SK-N-SH (cell line): ENCODE measurements around the gene SYPL2. TPM values are rescaled to one million over a fixed set of nuclear protein-coding genes. Genes with fewer than 3 reads are reported as not detected.
A peak's percentile ranks its signal among the peaks of the same experiment; 100 is the strongest.

ENCODE experiments used
- CTCF ChIA-PET: fragments of 300-600, 350-600 bp; formaldehyde crosslinking; extraction: SDS; loops from one replicate; lab custom pipeline; 2021; lab: Yijun Ruan, JAX
- POLR2A ChIA-PET: fragments of 350-600 bp; sonication (Branson Sonifier 250); formaldehyde crosslinking; extraction: SDS; loops from one replicate; lab custom pipeline; 2020; ENCODE audit warnings: antibody characterized with exemption, inconsistent platforms; lab: Yijun Ruan, JAX
- DNase-seq: peaks from one replicate; pipeline ENCODE4 v3.0.0; 2012
- H2AFZ ChIP-seq: fragments of 200-600 bp; sonication (generic); 2 replicates; pipeline ENCODE4 v1.8.1; 2016; ENCODE audit warnings: antibody characterized with exemption, mild to moderate bottlenecking, low read depth
- H3F3A ChIP-seq: fragments of 200-600 bp; sonication (generic); replicated peaks from 2 replicates; pipeline ENCODE3; 2016; ENCODE audit warnings: antibody characterized with exemption, mild to moderate bottlenecking; ENCODE audit not compliant: insufficient read depth
- H3K27ac ChIP-seq, 2 experiments: fragments of 200-500 bp in 1 of 2; fragments of 200-600 bp in 1 of 2; sonication (Bioruptor generic) in 1 of 2; sonication (generic), shearing (Covaris generic) in 1 of 2; 2 replicates each; pipeline versions ENCODE4 v1.5.1 to v1.6.1; 2014 to 2016; ENCODE audit warnings: low read depth in 2 of 2, inconsistent platforms in 1 of 2, low read length in 1 of 2, mild to moderate bottlenecking in 1 of 2, mixed read lengths in 1 of 2
- H3K27me3 ChIP-seq: fragments of 200-600 bp; sonication (generic), shearing (Covaris generic); 2 replicates; pipeline ENCODE4 v1.6.1; 2016; ENCODE audit warnings: mixed run types; ENCODE audit not compliant: insufficient read depth
- H3K36me3 ChIP-seq, 2 experiments: fragments of 200-500 bp in 1 of 2; fragments of 200-600 bp in 1 of 2; sonication (Bioruptor generic) in 1 of 2; sonication (generic) in 1 of 2; replicated peaks in 1 of 2; 2 replicates each; pipeline versions ENCODE3 to v1.5.1; 2014 to 2016; ENCODE audit warnings: low read length in 1 of 2, mild to moderate bottlenecking in 1 of 2; ENCODE audit not compliant: insufficient read depth in 2 of 2, control insufficient read depth in 1 of 2
- H3K4me1 ChIP-seq, 2 experiments: fragments of 200-500 bp in 1 of 2; fragments of 200-600 bp in 1 of 2; sonication (Bioruptor generic) in 1 of 2; sonication (generic), shearing (Covaris generic) in 1 of 2; 2 replicates each; pipeline versions ENCODE4 v1.5.1 to v1.6.1; 2014 to 2016; ENCODE audit warnings: low read depth in 1 of 2, low read length in 1 of 2, mixed run types in 1 of 2; ENCODE audit not compliant: insufficient read depth in 2 of 2, control insufficient read depth in 1 of 2
- H3K4me2 ChIP-seq: fragments of 200-600 bp; sonication (generic), shearing (Covaris generic); 2 replicates; pipeline ENCODE4 v1.6.1; 2017; ENCODE audit warnings: mixed run types
- H3K4me3 ChIP-seq, 2 experiments: fragments of 200-500 bp in 1 of 2; fragments of 200-600 bp in 1 of 2; sonication (Bioruptor generic) in 1 of 2; sonication (generic), shearing (Covaris generic) in 1 of 2; 2 replicates each; pipeline versions ENCODE4 v1.5.1 to v1.8.1; 2014 to 2016; ENCODE audit warnings: low read depth in 2 of 2, inconsistent platforms in 1 of 2, low read length in 1 of 2, mild to moderate bottlenecking in 1 of 2, mixed read lengths in 1 of 2, moderate library complexity in 1 of 2
- H3K79me2 ChIP-seq: fragments of 200-600 bp; sonication (generic); 2 replicates; pipeline ENCODE4 v1.8.1; 2017; ENCODE audit warnings: mild to moderate bottlenecking; ENCODE audit not compliant: insufficient read depth
- H3K9ac ChIP-seq: fragments of 200-600 bp; sonication (generic); 2 replicates; pipeline ENCODE4 v1.6.1; 2017; ENCODE audit warnings: mixed run types
- H3K9me2 ChIP-seq: fragments of 200-600 bp; sonication (generic); 2 replicates; pipeline ENCODE4 v1.6.1; 2017; ENCODE audit warnings: mixed run types
- H3K9me3 ChIP-seq: fragments of 200-600 bp; sonication (generic); 2 replicates; pipeline ENCODE4 v1.6.1; 2017; ENCODE audit warnings: mixed run types, mild to moderate bottlenecking, moderate library complexity
- H4K20me1 ChIP-seq: fragments of 200-600 bp; sonication (generic); 2 replicates; pipeline ENCODE4 v1.6.1; 2017; ENCODE audit warnings: mild to moderate bottlenecking, mixed run types; ENCODE audit not compliant: insufficient read depth
- EP300 ChIP-seq, 2 experiments: IDR thresholded peaks; 2 replicates each; pipeline versions ENCODE4 v1.4.0 to v1.6.1; 2012; ENCODE audit warnings: borderline replicate concordance in 1 of 2, low read depth in 1 of 2, low read length in 1 of 2
- MXI1 ChIP-seq: IDR thresholded peaks from 2 replicates; pipeline ENCODE4 v1.6.1; 2012; ENCODE audit warnings: mild to moderate bottlenecking, low read depth, low read length, improper control_type of control experiment
- NRF1 ChIP-seq: IDR thresholded peaks from 2 replicates; pipeline ENCODE4 v1.6.1; 2012; ENCODE audit warnings: low read depth, mild to moderate bottlenecking, low read length
- RAD21 ChIP-seq: IDR thresholded peaks from 2 replicates; pipeline ENCODE4 v1.6.1; 2012; ENCODE audit warnings: mild to moderate bottlenecking, low read length
- WGBS: methylation state at CpG from one replicate; pipeline ENCODE4 v1.1.6; 2017; ENCODE audit warnings: low lambda C conversion rate; 5-methylcytosine and 5-hydroxymethylcytosine counted together
- polyA plus RNA-seq, 3 experiments: library from polyadenylated mRNA; depleted of rRNA; stranded (reverse); fragments of >200 nt; gene quantifications; 2 replicates each; pipeline ENCODE4 v1.2.3, GENCODE V29; 2012
- TF ChIP-seq, protein P1 (sequence below): IDR thresholded peaks from 2 replicates; pipeline ENCODE4 v1.4.0; 2012; ENCODE audit warnings: low read depth
- TF ChIP-seq, protein P2 (sequence below): fragments of 150-350 bp; IDR thresholded peaks from 2 replicates; pipeline ENCODE4 v1.6.1; 2017; ENCODE audit warnings: antibody characterized with exemption, low read length, low read depth, borderline replicate concordance

SYPL2 gene
- polyA plus RNA-seq, 1 of the 3 experiments (the other 2 are of a cell fraction): 0.03 TPM

DNA sequence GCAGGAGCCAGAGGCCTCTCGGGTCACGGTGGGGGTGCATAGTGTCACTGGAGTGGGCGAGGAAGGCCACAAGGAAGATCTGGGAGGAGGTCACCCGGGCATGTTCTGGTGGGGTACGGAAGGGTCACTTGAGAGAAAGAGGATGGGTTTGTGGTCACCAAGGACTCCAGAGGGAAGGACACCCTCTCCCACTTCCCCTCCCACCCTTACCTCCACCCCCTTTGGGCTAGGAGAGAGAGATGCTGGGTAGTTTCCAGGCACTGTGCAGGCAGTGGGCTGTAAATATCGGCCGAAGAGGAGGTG is 42.5 kb downstream of the SYPL2 start:
- 96% methylated on average over 6 of the region's 7 CpGs for WGBS
- H3K9ac ChIP-seq: no peak overlapping the region

DNA sequence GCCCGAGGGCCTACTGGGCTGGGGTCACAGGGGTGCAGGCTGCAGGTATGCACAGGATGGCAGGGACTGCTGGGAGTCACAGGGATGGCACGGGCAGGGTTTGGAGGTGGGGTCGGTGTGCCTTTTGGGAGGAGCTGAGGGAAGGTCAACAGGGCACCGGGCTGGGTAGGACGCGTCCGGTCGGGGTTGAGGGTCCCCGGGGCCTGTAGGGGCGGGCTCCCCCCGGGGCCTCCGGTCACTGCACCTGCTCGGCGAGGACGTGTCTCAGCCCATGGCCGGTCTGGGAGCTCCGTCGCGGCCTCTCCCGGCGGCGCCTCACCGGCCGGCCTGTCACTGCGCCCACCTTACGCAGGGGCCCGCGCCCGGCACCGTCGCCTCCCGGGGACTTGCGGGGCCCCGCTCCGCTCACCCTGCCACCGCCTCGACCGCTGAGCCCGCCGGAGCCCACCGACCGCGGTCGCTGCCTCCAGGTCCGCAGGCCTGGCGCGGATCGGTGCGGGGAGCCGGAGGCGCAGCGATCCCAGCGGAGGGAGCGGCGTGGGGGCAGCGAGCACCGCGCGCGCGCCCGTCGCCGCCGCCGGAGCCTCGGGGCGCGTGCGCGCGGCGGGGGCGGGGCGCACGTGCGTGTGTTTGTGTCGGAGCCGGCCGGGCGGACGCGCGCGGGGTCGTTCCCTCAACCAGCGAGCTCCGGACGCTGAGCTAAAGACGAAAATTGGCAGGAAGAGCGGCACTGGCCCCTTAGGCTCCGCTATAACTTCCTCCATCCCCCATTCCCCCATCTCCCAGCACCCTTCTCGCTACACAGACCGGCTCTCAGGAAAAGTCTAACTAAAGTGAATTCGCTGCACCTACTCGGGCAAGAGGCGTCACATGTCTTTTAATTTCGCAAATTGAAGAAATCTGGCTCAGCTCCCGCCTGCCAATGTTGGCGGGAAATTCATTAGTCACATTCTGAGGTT is 43.1 kb downstream of the SYPL2 start, which contains the start of gene AMIGO1:
AMIGO1 (minus strand) TSS at position 552 of the 959 bp plus-strand sequence. CDS start 815 bp downstream, outside the sequence.
- peak within 1 kb of the TSS; percentile 92 for H2AFZ ChIP-seq
- DNase-seq: peak; percentile 94
- H3K27me3 ChIP-seq: no peaks in the 10 kb centered on the region; the same call in 1 of the 2 replicates
- peak within 1 kb of the TSS; percentile 69 to 71 for H3K4me3 ChIP-seq
- POLR2A ChIA-PET: interaction anchor here (1.0 to 1.4 kb wide), 3 partner anchors 10 to 26 kb away, joined by 3 read pairs; partner anchors contain the start of gene ATXN7L2
- CTCF ChIA-PET: interaction anchor here (0.6 to 40.2 kb wide), 6 partner anchors 10 to 475 kb away, joined by 3 to 1710 read pairs (median 40); partner anchors contain the start of genes AHCYL1, ATXN7L2, CYB561D1 and GPR61
- WGBS: 1% methylated on average over 32 of the region's 100 CpGs
- H3K27ac ChIP-seq: no peak within 1 kb of the TSS
- no peaks in the 10 kb centered on the region for H4K20me1 ChIP-seq
- no peaks in the 10 kb centered on the region for H3K9me2 ChIP-seq
- H3K79me2 ChIP-seq: no peaks in the 10 kb centered on the region
- TF ChIP-seq NRF1: peak; percentile 56
- peak; percentile 87 for TF ChIP-seq MXI1
- TF ChIP-seq, protein P1, sequence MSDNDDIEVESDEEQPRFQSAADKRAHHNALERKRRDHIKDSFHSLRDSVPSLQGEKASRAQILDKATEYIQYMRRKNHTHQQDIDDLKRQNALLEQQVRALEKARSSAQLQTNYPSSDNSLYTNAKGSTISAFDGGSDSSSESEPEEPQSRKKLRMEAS: peak; percentile 80
- TF ChIP-seq RAD21: no peak
- H3K9ac ChIP-seq: peak within 1 kb of the TSS; percentile 43; the same call in 1 of the 2 replicates
- H3K4me2 ChIP-seq: peak within 1 kb of the TSS; percentile 92
- no peaks in the 10 kb centered on the region for H3K9me3 ChIP-seq
- H3K4me1 ChIP-seq: peaks cover 0 to 11% of the 10 kb centered on the region in 2 experiments; a peak in 1 of 4 replicates
- no peaks in the 10 kb centered on the region for H3K36me3 ChIP-seq
- H3F3A ChIP-seq: no peaks in the 10 kb centered on the region

More for the DNA sequence above, 42.5 kb downstream of the SYPL2 start:
- no peak for DNase-seq
- H2AFZ ChIP-seq: no peak overlapping the region
- no peaks in the 10 kb centered on the region for H4K20me1 ChIP-seq
- no peaks in the 10 kb centered on the region for H3K79me2 ChIP-seq
- no peaks in the 10 kb centered on the region for H3F3A ChIP-seq
- no peak for TF ChIP-seq EP300 (IDR thresholded peaks at IDR 0.05; ENCODE audit: borderline replicate concordance in 1 of 2, low read depth in 1 of 2, low read length in 1 of 2)
- TF ChIP-seq, protein P2, sequence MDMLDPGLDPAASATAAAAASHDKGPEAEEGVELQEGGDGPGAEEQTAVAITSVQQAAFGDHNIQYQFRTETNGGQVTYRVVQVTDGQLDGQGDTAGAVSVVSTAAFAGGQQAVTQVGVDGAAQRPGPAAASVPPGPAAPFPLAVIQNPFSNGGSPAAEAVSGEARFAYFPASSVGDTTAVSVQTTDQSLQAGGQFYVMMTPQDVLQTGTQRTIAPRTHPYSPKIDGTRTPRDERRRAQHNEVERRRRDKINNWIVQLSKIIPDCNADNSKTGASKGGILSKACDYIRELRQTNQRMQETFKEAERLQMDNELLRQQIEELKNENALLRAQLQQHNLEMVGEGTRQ: no peak
- no peak overlapping the region for H3K27ac ChIP-seq
- ChIA-PET CTCF (interaction anchor here (1.2 to 40.2 kb wide), 5 partner anchors 10 to 476 kb away, joined by 5 to 1710 read pairs (median 72); partner anchors contain the start of genes AHCYL1, ATXN7L2, CYB561D1 and GPR61), POLR2A (interaction anchor here (1.0 to 1.4 kb wide), 3 partner anchors 10 to 25 kb away, joined by 3 read pairs; partner anchors contain the start of gene ATXN7L2)
- peak overlapping the region; percentile 92 for H3K4me2 ChIP-seq
- no peaks in the 10 kb centered on the region; the same call in 1 of the 2 replicates for H3K27me3 ChIP-seq
- no peaks in the 10 kb centered on the region for H3K9me2 ChIP-seq
- H3K9me3 ChIP-seq: no peaks in the 10 kb centered on the region
- no peaks in the 10 kb centered on the region for H3K36me3 ChIP-seq
- H3K4me1 ChIP-seq: peaks cover 0 to 11% of the 10 kb centered on the region in 2 experiments; a peak in 1 of 4 replicates
- peak overlapping the region in 1 of 2 experiments; percentile 69; a peak in 2 of 4 replicates for H3K4me3 ChIP-seq
